Kidney (tissue), 14 donors: ENCODE measurements around the gene NSMCE4A. TPM values are rescaled to one million over a fixed set of nuclear protein-coding genes. Genes with fewer than 3 reads are reported as not detected.
"Not testable (repeated sequence)": the region's sequence is repeated elsewhere in the genome, so short reads cannot be mapped to it uniquely, and the experiment has no call there.

Source experiments
- DNase-seq, 5 donors: peaks; one replicate each; pipeline ENCODE4 v3.0.0-alpha.2; 2013 to 2020
- FAIRE-seq: peaks from 2 replicates; lab custom pipeline; 2012; peaks lifted over from hg19 to GRCh38; lab: Jason Lieb, UNC
- H3K27ac ChIP-seq, 2 donors: one replicate each; pipeline ENCODE4 v1.7.0; 2013; ENCODE audit warnings: low read depth in 2 of 2, low read length in 2 of 2, inconsistent platforms in 1 of 2
- H3K27me3 ChIP-seq: one replicate; pipeline ENCODE4 v1.7.1; 2013; ENCODE audit warnings: low read length, inconsistent platforms; ENCODE audit not compliant: control insufficient read depth, insufficient read depth
- H3K36me3 ChIP-seq, 3 donors: one replicate each; pipeline versions ENCODE4 v1.7.0 to v1.7.1; 2013; ENCODE audit warnings: low read length in 3 of 3, control low read depth in 1 of 3, inconsistent platforms in 1 of 3; ENCODE audit not compliant: insufficient read depth in 3 of 3, control insufficient read depth in 2 of 3
- H3K4me1 ChIP-seq, 3 donors: one replicate each; pipeline versions ENCODE4 v1.7.0 to v1.7.1; 2013; ENCODE audit warnings: low read length in 3 of 3, inconsistent platforms in 1 of 3, low read depth in 1 of 3; ENCODE audit not compliant: control insufficient read depth in 2 of 3, insufficient read depth in 2 of 3
- H3K4me3 ChIP-seq, 3 donors: one replicate each; pipeline versions ENCODE4 v1.7.0 to v1.8.1; 2013; ENCODE audit warnings: low read length in 3 of 3, control low read depth in 1 of 3, inconsistent platforms in 1 of 3
- H3K9ac ChIP-seq, 3 donors: one replicate each; pipeline versions ENCODE4 v1.7.0 to v1.7.1; 2013; ENCODE audit warnings: low read length in 3 of 3, control low read depth in 1 of 3, inconsistent platforms in 1 of 3
- H3K9me3 ChIP-seq, 3 donors: one replicate each; pipeline versions ENCODE4 v1.7.0 to v1.7.1; 2013; ENCODE audit warnings: low read length in 3 of 3, control low read depth in 1 of 3, inconsistent platforms in 1 of 3; ENCODE audit not compliant: control insufficient read depth in 2 of 3, insufficient read depth in 1 of 3
- intact Hi-C: fragments of 100-400 bp; cut with DNase I; formaldehyde crosslinking; loops from one replicate; pipeline ENCODE4 v1.11.1; 2022
- polyA plus RNA-seq: library from polyadenylated mRNA; stranded (reverse); fragments of 350-450 nt; fragmentation: Illumina TruSeq; extraction: RNeasy Lipid Tissue Mini Kit (QIAGEN cat#74804); gene quantifications from one replicate; pipeline ENCODE4 v1.2.3, GENCODE V29; 2014; ENCODE audit warnings: low read depth, low replicate concordance; ENCODE audit not compliant: insufficient read depth
- total RNA-seq: library from RNA; stranded (reverse); fragmentation: NEBNext Ultra II Directional; extraction: Animal tissue kit (Norgen Biotek cat#: 25700); gene quantifications from one replicate; pipeline ENCODE4 v1.2.1, GENCODE V29; 2021
- TF ChIP-seq, protein P1 (sequence below): IDR thresholded peaks from 3 replicates; pipeline ENCODE4 v1.5.1; 2012; ENCODE audit warnings: mild to moderate bottlenecking, moderate library complexity, borderline replicate concordance; ENCODE audit not compliant: insufficient read depth; ENCODE audit errors: extremely low read depth
- donor health status: control.
- donor health status: control.
- donor health status: control.
- donor health status: control.
- donor health status: control.
- donor health status: DM: yes; HTN: yes; CAD: no.
- donor health status: Normal renal cell carcinoma (clear cell type).

Gene NSMCE4A
- total and polyA plus RNA-seq, 2 donors from 2014 or later: 36.3 to 36.4 TPM

DNA sequence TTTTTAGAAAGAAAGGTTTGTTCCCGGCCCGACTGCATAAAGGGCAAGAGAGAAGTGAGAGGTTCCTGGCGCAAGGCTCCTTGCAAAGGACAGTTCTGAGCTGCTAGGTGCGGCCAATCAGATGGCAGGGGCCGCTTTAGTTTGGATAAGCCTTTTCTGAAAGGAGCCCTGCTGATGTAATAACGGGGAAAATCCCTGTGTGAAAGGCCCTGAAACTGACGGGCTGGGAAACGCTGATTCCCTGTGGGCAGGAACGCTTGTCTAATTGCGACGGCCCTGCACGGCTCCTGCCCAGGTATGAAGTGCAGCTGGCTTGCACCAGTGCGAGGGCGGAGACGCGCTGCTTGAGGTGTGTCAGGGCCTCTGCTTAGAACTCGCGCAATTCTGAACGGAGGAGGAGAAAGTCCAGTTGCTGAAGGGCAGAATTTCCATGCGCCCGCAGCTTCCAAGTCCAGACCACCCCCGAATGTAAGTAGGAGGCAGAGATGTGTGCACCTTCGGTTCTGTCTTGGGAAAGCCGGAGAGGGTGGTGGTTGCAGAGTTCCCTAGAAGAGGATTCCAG is 44.5 kb upstream of the NSMCE4A start:
- TF ChIP-seq, protein P1, sequence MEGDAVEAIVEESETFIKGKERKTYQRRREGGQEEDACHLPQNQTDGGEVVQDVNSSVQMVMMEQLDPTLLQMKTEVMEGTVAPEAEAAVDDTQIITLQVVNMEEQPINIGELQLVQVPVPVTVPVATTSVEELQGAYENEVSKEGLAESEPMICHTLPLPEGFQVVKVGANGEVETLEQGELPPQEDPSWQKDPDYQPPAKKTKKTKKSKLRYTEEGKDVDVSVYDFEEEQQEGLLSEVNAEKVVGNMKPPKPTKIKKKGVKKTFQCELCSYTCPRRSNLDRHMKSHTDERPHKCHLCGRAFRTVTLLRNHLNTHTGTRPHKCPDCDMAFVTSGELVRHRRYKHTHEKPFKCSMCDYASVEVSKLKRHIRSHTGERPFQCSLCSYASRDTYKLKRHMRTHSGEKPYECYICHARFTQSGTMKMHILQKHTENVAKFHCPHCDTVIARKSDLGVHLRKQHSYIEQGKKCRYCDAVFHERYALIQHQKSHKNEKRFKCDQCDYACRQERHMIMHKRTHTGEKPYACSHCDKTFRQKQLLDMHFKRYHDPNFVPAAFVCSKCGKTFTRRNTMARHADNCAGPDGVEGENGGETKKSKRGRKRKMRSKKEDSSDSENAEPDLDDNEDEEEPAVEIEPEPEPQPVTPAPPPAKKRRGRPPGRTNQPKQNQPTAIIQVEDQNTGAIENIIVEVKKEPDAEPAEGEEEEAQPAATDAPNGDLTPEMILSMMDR: no peak
- intact Hi-C loops: no loop called here

GRCh38 chr10:122018951-122019413 is 44.0 kb upstream of the NSMCE4A start:
- Histone ChIP-seq H3K36me3 (no peaks in the 10 kb centered on the region), H3K9ac (peak overlapping the region in 2 of 3 donors; percentile 59 to 77), H3K4me1 (peaks cover 0 to 3% (median 0%) of the 10 kb centered on the region in 3 donors), H3K27ac (peak overlapping the region; percentile 87), H3K4me3 (peak overlapping the region in 2 of 3 donors; percentile 53 to 69), H3K9me3 (no peaks in the 10 kb centered on the region), H3K27me3 (no peaks in the 10 kb centered on the region)
- peak in 4 of 5 donors; percentile 67 to 84 (median 81) for DNase-seq
- TF ChIP-seq, protein P1: no peak
- intact Hi-C loops: no loop called here
- no peak for FAIRE-seq

More for the DNA sequence above, 44.5 kb upstream of the NSMCE4A start:
- Histone ChIP-seq H3K27ac (peak overlapping the region; percentile 87), H3K9ac (peak overlapping the region in 2 of 3 donors; percentile 23 to 77), H3K4me3 (peak overlapping the region; percentile 16 to 69 (median 53)), H3K4me1 (peaks cover 0 to 3% (median 0%) of the 10 kb centered on the region in 3 donors), H3K27me3 (no peaks in the 10 kb centered on the region), H3K9me3 (no peaks in the 10 kb centered on the region), H3K36me3 (no peaks in the 10 kb centered on the region)
- FAIRE-seq (no peak), DNase-seq (peak; percentile 83 to 91 (median 90))

DNA sequence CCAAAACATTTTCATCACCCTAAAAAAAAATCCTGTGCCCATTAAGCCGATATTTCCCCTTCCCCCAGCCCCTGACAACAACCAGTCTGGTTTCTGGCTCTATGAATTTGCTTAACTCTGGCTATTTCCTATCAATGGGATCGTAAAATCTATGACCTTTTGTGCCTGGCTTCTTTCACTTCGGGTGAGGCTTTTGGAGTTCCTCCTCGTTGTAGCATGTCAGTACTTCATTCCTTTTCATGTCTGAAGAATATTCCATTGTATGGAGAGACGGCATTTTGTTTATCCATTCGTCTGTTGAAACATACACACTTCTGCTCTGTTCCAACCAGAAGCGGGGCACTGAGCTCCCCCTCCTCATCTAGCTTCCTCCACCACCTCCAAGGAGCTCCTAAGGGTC is 43.5 kb upstream of the NSMCE4A start:
- intact Hi-C loops: no loop called here
- Histone ChIP-seq H3K4me3 (peak overlapping the region in 2 of 3 donors; percentile 53 to 69), H3K9ac (peak overlapping the region in 2 of 3 donors; percentile 59 to 73), H3K9me3 (no peaks in the 10 kb centered on the region), H3K36me3 (no peaks in the 10 kb centered on the region), H3K27me3 (no peaks in the 10 kb centered on the region), H3K4me1 (peaks cover 0 to 3% (median 0%) of the 10 kb centered on the region in 3 donors), H3K27ac (peak overlapping the region; percentile 87)
- DNase-seq: no peak
- no peak for FAIRE-seq
- TF ChIP-seq, protein P1: no peak

- intact Hi-C loops, FAIRE-seq: not testable (repeated sequence)
Observed at GRCh38 chr10:122017926-122018325, 42.9 kb upstream of the NSMCE4A start.

More at GRCh38 chr10:122017926-122018325, 42.9 kb upstream of the NSMCE4A start:
- H3K4me3 ChIP-seq, H3K9ac ChIP-seq, H3K9me3 ChIP-seq, DNase-seq, H3K27me3 ChIP-seq, H3K36me3 ChIP-seq, H3K4me1 ChIP-seq: not testable (repeated sequence)
- peak overlapping the region in 1 of 2 donors; percentile 87 for H3K27ac ChIP-seq
